Esophagus squamous epithelium (tissue), 5 donors: ENCODE results near the gene KRT10. TPM values are rescaled to one million over a fixed set of nuclear protein-coding genes. Genes with fewer than 3 reads are reported as not detected.
A peak's percentile ranks its signal among the peaks of the same experiment; 100 is the strongest.

ENCODE experiments used
- DNase-seq: peaks from one replicate; lab custom pipeline; 2025; lab: John Stamatoyannopoulos, UW
- H3K27ac ChIP-seq, 4 donors: fragments of 200-600 bp; sonication (generic); one replicate each; pipeline ENCODE4 v1.5.1; 2016 to 2019; ENCODE audit warnings: mild to moderate bottlenecking in 1 of 4
- H3K27me3 ChIP-seq, 4 donors: fragments of 200-600 bp; sonication (generic); 1 replicate in 3 of 4; 2 replicates in 1 of 4; pipeline versions ENCODE4 v1.5.1 to v1.6.0; 2017 to 2021; ENCODE audit warnings: antibody characterized with exemption in 1 of 4
- H3K36me3 ChIP-seq, 3 donors: fragments of 200-600 bp; sonication (generic); one replicate each; pipeline ENCODE4 v1.5.1; 2016 to 2019
- H3K4me1 ChIP-seq, 3 donors: fragments of 200-600 bp; sonication (generic); one replicate each; pipeline ENCODE4 v1.5.1; 2017 to 2019
- H3K4me3 ChIP-seq, 4 donors: fragments of 200-600 bp; sonication (generic); 1 replicate in 3 of 4; 2 replicates in 1 of 4; pipeline ENCODE4 v1.5.1; 2016 to 2019; ENCODE audit warnings: mild to moderate bottlenecking in 2 of 4, moderate library complexity in 1 of 4
- H3K9me3 ChIP-seq, 3 donors: fragments of 200-600 bp; sonication (generic); one replicate each; pipeline ENCODE4 v1.5.1; 2016 to 2019
- POLR2A ChIP-seq, 4 donors: fragments of 450-650 bp; IDR thresholded peaks; one replicate each; pipeline ENCODE4 v1.6.1; 2017; ENCODE audit warnings: antibody characterized with exemption in 4 of 4, mild to moderate bottlenecking in 4 of 4, moderate library complexity in 3 of 4
- WGBS, 2 donors: methylation state at CpG; one replicate each; pipeline ENCODE4 v1.1.5; 2018; 5-methylcytosine and 5-hydroxymethylcytosine counted together
- intact Hi-C: fragments of 100-400 bp; cut with DNase I; formaldehyde crosslinking; loops from one replicate; pipeline ENCODE4 v1.15.0; 2022
- total RNA-seq, 4 donors: library from RNA; depleted of rRNA; stranded (reverse); fragments of >200 nt; gene quantifications; one replicate each; pipeline ENCODE4 v1.1.0, GENCODE V29; 2016
- TF ChIP-seq, protein P1 (sequence below), 6 experiments: fragments of 450-650 bp in 4 of 6; fragments of 200-600 bp in 2 of 6; sonication (generic) in 2 of 6; IDR thresholded peaks; one replicate each; pipeline ENCODE4 v1.5.1; 2016 to 2019; ENCODE audit warnings: antibody characterized with exemption in 6 of 6, mild to moderate bottlenecking in 4 of 6, moderate library complexity in 4 of 6
- donor health status: DM: yes; HTN: yes; CAD: no.

KRT10 gene
- total RNA-seq, 4 donors from 2014 or later, result 14.4 to 50.0 (median 33.2) TPM

DNA sequence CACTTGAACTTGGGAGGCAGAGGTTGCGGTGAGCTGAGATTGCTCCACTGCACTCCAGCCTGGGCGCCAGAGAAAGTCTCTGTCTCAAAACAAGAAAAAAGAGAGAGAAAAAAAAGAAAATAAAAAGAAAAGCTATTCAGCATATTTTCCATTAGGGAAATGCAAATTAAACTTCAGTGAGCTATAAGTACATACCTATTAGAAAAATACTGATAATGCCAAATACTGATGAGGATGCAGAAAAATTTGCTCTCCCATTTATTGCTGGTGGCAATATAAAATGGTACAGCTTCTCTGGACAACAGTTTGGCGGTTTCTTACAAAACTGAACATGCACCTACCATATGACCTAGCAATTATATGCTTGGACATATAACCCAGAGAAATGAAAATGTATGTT, 9.8 kb downstream of the KRT10 start:
- intact Hi-C loops, result no loop called here
- H3K27me3 ChIP-seq, result peaks cover 0 to 49% (median 2%) of the 10 kb centered on the region in 4 donors
- 82 to 93% methylated on average over 3 of the region's 3 CpGs for WGBS, 2 donors

DNA sequence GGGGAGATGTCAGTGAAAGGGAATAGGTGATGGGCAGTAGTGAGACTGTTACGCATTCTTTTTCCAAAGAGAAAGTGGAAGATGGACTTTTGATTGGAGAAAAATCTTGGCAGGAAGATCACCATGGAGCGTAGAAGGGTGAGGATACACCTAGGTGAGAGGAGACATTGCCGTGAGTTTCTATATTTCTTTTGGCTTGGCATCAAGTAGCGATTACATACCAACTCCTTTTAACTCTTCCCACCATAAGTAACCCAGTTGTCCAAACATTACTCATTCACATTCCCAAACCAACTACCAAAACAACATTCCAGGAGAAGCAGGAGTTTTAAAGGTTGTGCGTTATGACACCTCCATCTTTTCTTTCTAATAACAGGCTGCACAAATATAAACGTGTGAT, 11.9 kb downstream of the KRT10 start:
- 47 to 53% methylated on average over 6 of the region's 6 CpGs for WGBS, 2 donors
- TF ChIP-seq POLR2A (IDR thresholded peaks at IDR 0.05), result no peak
- TF ChIP-seq, protein P1, sequence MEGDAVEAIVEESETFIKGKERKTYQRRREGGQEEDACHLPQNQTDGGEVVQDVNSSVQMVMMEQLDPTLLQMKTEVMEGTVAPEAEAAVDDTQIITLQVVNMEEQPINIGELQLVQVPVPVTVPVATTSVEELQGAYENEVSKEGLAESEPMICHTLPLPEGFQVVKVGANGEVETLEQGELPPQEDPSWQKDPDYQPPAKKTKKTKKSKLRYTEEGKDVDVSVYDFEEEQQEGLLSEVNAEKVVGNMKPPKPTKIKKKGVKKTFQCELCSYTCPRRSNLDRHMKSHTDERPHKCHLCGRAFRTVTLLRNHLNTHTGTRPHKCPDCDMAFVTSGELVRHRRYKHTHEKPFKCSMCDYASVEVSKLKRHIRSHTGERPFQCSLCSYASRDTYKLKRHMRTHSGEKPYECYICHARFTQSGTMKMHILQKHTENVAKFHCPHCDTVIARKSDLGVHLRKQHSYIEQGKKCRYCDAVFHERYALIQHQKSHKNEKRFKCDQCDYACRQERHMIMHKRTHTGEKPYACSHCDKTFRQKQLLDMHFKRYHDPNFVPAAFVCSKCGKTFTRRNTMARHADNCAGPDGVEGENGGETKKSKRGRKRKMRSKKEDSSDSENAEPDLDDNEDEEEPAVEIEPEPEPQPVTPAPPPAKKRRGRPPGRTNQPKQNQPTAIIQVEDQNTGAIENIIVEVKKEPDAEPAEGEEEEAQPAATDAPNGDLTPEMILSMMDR (IDR thresholded peaks at IDR 0.05), result no peak
- intact Hi-C loops, result no loop called here
- Histone ChIP-seq H3K36me3 (no peaks in the 10 kb centered on the region), H3K4me3 (no peak overlapping the region), H3K9me3 (no peaks in the 10 kb centered on the region), H3K4me1 (no peaks in the 10 kb centered on the region), H3K27ac (no peak overlapping the region), H3K27me3 (peaks cover 0 to 71% (median 2%) of the 10 kb centered on the region in 4 donors)
- DNase-seq, result no peak

More for the DNA sequence above, 9.8 kb downstream of the KRT10 start:
- H3K4me3 ChIP-seq, result no peak overlapping the region
- no peak for DNase-seq
- no peaks in the 10 kb centered on the region for H3K9me3 ChIP-seq
- H3K4me1 ChIP-seq, result peaks cover 0 to 1% (median 0%) of the 10 kb centered on the region in 3 donors
- no peak overlapping the region for H3K27ac ChIP-seq
- peaks cover 0 to 11% (median 0%) of the 10 kb centered on the region in 3 donors for H3K36me3 ChIP-seq
- TF ChIP-seq, protein P1 (IDR thresholded peaks at IDR 0.05), result no peak
- no peak for TF ChIP-seq POLR2A (IDR thresholded peaks at IDR 0.05)

DNA sequence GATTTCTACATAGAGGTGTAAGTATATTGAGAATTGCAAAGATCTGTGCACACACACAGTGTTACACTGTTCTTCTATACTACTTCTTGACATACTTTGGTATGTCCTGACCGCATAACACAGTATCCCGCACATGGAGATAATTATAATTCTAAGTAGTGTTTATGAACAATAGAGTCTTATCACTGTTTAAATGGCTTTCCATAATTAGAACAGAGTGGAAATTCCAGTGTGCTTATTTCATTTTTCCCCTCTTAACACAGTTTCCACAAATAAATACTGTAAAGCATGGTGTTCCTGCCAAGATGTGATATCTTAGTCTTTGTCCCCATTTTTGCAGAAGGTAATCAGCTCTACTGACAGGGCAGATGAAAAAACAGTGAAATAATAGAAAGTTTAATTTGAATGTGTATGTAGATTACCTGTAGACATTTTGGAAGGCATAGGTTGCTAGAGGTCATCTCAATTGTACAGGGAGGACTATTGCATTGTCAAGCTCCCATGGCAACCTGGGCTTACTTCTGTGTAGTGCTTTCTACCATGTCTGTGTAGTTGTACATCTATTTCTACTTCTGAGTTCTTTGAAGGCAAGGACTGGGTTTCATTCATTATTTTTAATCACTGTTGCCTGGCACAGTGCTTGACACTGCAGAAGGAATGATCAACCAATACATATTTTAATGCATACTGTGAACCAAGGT, 12.5 kb downstream of the KRT10 start:
- H3K4me1 ChIP-seq, result no peaks in the 10 kb centered on the region
- TF ChIP-seq, protein P1 (IDR thresholded peaks at IDR 0.05), result no peak
- no peak for TF ChIP-seq POLR2A (IDR thresholded peaks at IDR 0.05)
- no peak overlapping the region for H3K27ac ChIP-seq
- no peaks in the 10 kb centered on the region for H3K36me3 ChIP-seq
- no peaks in the 10 kb centered on the region for H3K9me3 ChIP-seq
- H3K27me3 ChIP-seq, result peaks cover 0 to 77% (median 2%) of the 10 kb centered on the region in 4 donors
- intact Hi-C loops, result loop anchor here (10.0 kb wide), 1 partner anchor 855 kb away; no protein-coding TSS in a partner anchor
- no peak overlapping the region for H3K4me3 ChIP-seq
- WGBS, 2 donors, result 54 to 87% methylated on average over 2 of the region's 2 CpGs
- DNase-seq, result no peak

DNA sequence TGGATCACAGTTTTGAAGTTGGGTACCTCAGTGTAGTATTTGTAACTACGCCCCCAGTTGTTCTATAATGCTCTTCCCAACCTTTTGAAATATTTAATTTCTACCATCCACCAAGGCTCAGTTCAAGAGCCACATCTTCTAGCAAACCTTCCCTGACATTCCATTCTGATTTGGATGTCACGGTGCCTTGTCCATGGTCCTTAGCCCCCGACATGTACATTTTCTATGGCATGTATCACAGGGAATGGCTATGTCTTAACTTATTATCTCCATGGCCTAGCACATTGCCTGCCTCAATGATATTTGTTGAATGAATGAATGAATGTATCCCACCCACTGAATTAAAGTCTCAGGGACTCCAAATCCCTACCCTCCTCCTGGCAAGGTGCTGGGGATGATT, 16.3 kb downstream of the KRT10 start:
- intact Hi-C loops, result loop anchor here (10.0 kb wide), 1 partner anchor 859 kb away; no protein-coding TSS in a partner anchor
- no peak overlapping the region for H3K27ac ChIP-seq
- H3K9me3 ChIP-seq, result no peaks in the 10 kb centered on the region
- DNase-seq, result no peak
- 72 to 78% methylated on average over 3 of the region's 3 CpGs for WGBS, 2 donors
- H3K36me3 ChIP-seq, result no peaks in the 10 kb centered on the region
- no peak overlapping the region for H3K4me3 ChIP-seq
- no peaks in the 10 kb centered on the region for H3K4me1 ChIP-seq
- no peak for TF ChIP-seq POLR2A (IDR thresholded peaks at IDR 0.05)
- TF ChIP-seq, protein P1 (IDR thresholded peaks at IDR 0.05), result no peak
- peaks cover 0 to 77% (median 0%) of the 10 kb centered on the region in 4 donors for H3K27me3 ChIP-seq

DNA sequence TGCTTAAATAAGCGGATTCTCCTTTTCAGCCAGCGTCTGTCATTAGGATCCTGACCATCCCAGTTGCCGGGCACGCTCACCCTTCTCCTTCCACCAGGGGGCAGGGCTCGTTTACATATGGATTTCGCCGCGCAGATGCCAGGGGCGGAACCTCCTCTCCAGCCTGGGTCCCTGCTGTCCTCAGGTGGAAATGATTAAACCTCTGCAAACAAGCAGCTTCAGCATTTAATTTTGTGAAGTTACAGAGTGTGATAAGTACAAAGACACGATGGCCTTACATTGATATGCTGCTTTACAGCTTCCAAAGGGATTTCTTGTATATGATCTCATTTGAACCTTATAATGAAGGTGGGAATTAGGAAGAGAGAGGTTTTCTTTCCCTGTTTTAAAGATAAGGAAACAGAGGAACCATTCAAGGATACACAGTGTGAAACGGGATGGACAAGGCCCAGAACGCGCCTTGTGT, 18.8 kb downstream of the KRT10 start:
- WGBS, 2 donors, result 10 to 16% methylated on average over 10 to 13 of the region's 13 CpGs
- TF ChIP-seq, protein P1 (IDR thresholded peaks at IDR 0.05), result peak; percentile 56 to 94 (median 92)
- no peak for TF ChIP-seq POLR2A (IDR thresholded peaks at IDR 0.05)
- H3K36me3 ChIP-seq, result no peaks in the 10 kb centered on the region
- no peak for DNase-seq
- peaks cover 0 to 78% (median 0%) of the 10 kb centered on the region in 4 donors for H3K27me3 ChIP-seq
- intact Hi-C loops, result loop anchor here (10.0 kb wide), 1 partner anchor 861 kb away; no protein-coding TSS in a partner anchor
- no peaks in the 10 kb centered on the region for H3K9me3 ChIP-seq
- H3K4me1 ChIP-seq, result no peaks in the 10 kb centered on the region
- no peak overlapping the region for H3K27ac ChIP-seq
- no peak overlapping the region for H3K4me3 ChIP-seq
